HCT116 (cell line): Measurements from ENCODE around the gene DDTL. TPM values are rescaled to one million over a fixed set of nuclear protein-coding genes. Genes with fewer than 3 reads are reported as not detected.
"Not testable (repeated sequence)": the region's sequence is repeated elsewhere in the genome, so short reads cannot be mapped to it uniquely, and the experiment has no call there.

Source experiments
- ATAC-seq: fragments of 200-7000 bp; cut with Tn5 transposase; 2 replicates; pipeline ENCODE4 v1.9.1; 2020; ENCODE audit warnings: mild to moderate bottlenecking, moderate library complexity
- BruUV-seq: library from RNA; stranded (reverse); fragments of 400-500 nt; replicated peaks from 2 replicates; lab custom pipeline; 2021; lab: Mats Ljungman, UMichigan
- CTCF ChIA-PET: fragments of 300-600 bp; sonication (Branson Sonifier 250); formaldehyde crosslinking; loops from one replicate; lab custom pipeline; 2021; ENCODE audit warnings: antibody characterized with exemption; lab: Charles Lee
- POLR2A ChIA-PET: fragments of 300-600, 350-600 bp; sonication (Branson Sonifier 250); formaldehyde crosslinking; loops from one replicate; lab custom pipeline; 2021; ENCODE audit warnings: antibody characterized with exemption; lab: Charles Lee
- RAD21 ChIA-PET, 2 experiments: fragments of 300-600 bp; sonication (Branson Sonifier 250); formaldehyde crosslinking; loops; one replicate each; lab custom pipeline; 2023; ENCODE audit warnings: low total read pairs in 2 of 2; ENCODE audit not compliant: uncharacterized antibody in 2 of 2, unreplicated experiment in 2 of 2, low non-redundant PET in 1 of 2; lab: Charles Lee
- DNase-seq: peaks from one replicate; pipeline ENCODE4 v3.0.0-alpha.2; 2010; ENCODE audit warnings: low read depth, low spot score
- H2AFZ ChIP-seq: fragments of 200-600 bp; shearing (Covaris generic), sonication (generic); 2 replicates; pipeline ENCODE4 v1.6.1; 2017; ENCODE audit warnings: low read depth, mixed run types, mixed read lengths, antibody characterized with exemption, low read length; ENCODE audit not compliant: poor library complexity, severe bottlenecking
- H3K27ac ChIP-seq: 2 replicates; pipeline ENCODE4 v1.5.1; 2012; ENCODE audit warnings: low read depth, low read length
- H3K27me3 ChIP-seq: fragments of 200-600 bp; sonication (generic); 2 replicates; pipeline ENCODE4 v1.6.1; 2016; ENCODE audit warnings: mixed run types, low read length, mixed read lengths; ENCODE audit not compliant: insufficient read depth
- H3K36me3 ChIP-seq, 2 experiments: fragments of 200-500 bp in 1 of 2; fragments of 200-600 bp in 1 of 2; sonication (Bioruptor generic) in 1 of 2; sonication (generic) in 1 of 2; 2 replicates each; pipeline versions ENCODE4 v1.5.1 to v1.6.1; 2014 to 2016; ENCODE audit warnings: low read length in 2 of 2, inconsistent platforms in 1 of 2, mixed read lengths in 1 of 2, mixed run types in 1 of 2; ENCODE audit not compliant: insufficient read depth in 2 of 2, control insufficient read depth in 1 of 2
- H3K4me1 ChIP-seq, 2 experiments: fragments of 200-600 bp in 1 of 2; sonication (generic) in 1 of 2; 2 replicates each; pipeline versions ENCODE4 v1.5.1 to v1.6.1; 2012 to 2017; ENCODE audit warnings: low read length in 2 of 2, inconsistent platforms in 1 of 2, mild to moderate bottlenecking in 1 of 2, mixed read lengths in 1 of 2, mixed run types in 1 of 2, moderate library complexity in 1 of 2; ENCODE audit not compliant: insufficient read depth in 2 of 2, control insufficient read depth in 1 of 2
- H3K4me2 ChIP-seq: fragments of 200-600 bp; sonication (generic); 2 replicates; pipeline ENCODE4 v1.6.1; 2017; ENCODE audit warnings: mixed run types, low read length, mixed read lengths
- H3K4me3 ChIP-seq, 2 experiments: fragments of 200-600 bp in 1 of 2; sonication (generic) in 1 of 2; replicated peaks in 1 of 2; 2 replicates each; pipeline ENCODE4 v1.5.1; 2011 to 2016; ENCODE audit warnings: low read length in 2 of 2, control low read depth in 1 of 2, low read depth in 1 of 2, mild to moderate bottlenecking in 1 of 2, mixed read lengths in 1 of 2, mixed run types in 1 of 2
- H3K79me2 ChIP-seq: fragments of 200-600 bp; sonication (generic); 2 replicates; pipeline ENCODE4 v1.6.1; 2017; ENCODE audit warnings: mild to moderate bottlenecking, mixed run types, low read length, moderate library complexity, mixed read lengths; ENCODE audit not compliant: insufficient read depth
- H3K9ac ChIP-seq: fragments of 200-600 bp; sonication (generic); 2 replicates; pipeline ENCODE4 v1.6.1; 2016; ENCODE audit warnings: low read length, mixed read lengths
- H3K9me2 ChIP-seq: fragments of 200-600 bp; sonication (generic), shearing (Covaris generic); 2 replicates; pipeline ENCODE4 v1.6.1; 2017; ENCODE audit warnings: mixed run types, mild to moderate bottlenecking, moderate library complexity; ENCODE audit not compliant: insufficient read depth
- H3K9me3 ChIP-seq, 2 experiments: fragments of 200-500 bp in 1 of 2; fragments of 200-600 bp in 1 of 2; sonication (Bioruptor generic) in 1 of 2; sonication (generic) in 1 of 2; 2 replicates each; pipeline ENCODE4 v1.6.1; 2014 to 2017; ENCODE audit warnings: low read length in 2 of 2, mixed read lengths in 2 of 2, inconsistent platforms in 1 of 2, low read depth in 1 of 2, mild to moderate bottlenecking in 1 of 2, mixed run types in 1 of 2, moderate library complexity in 1 of 2; ENCODE audit not compliant: control insufficient read depth in 1 of 2, insufficient read depth in 1 of 2
- H4K20me1 ChIP-seq: fragments of 200-600 bp; sonication (generic), shearing (Covaris generic); 2 replicates; pipeline ENCODE4 v1.6.1; 2017; ENCODE audit warnings: mixed run types, mild to moderate bottlenecking, moderate library complexity; ENCODE audit not compliant: insufficient read depth
- CEBPB ChIP-seq: IDR thresholded peaks from 2 replicates; pipeline ENCODE4 v1.6.1; 2012; ENCODE audit warnings: low read depth
- ELF1 ChIP-seq: IDR thresholded peaks from 2 replicates; pipeline ENCODE4 v1.6.1; 2012; ENCODE audit warnings: low read depth, borderline replicate concordance
- POLR2A ChIP-seq: IDR thresholded peaks from 2 replicates; pipeline ENCODE4 v1.7.0; 2011; ENCODE audit warnings: borderline replicate concordance; ENCODE audit not compliant: insufficient read depth, insufficient read length; ENCODE audit errors: extremely low read depth
- POLR2AphosphoS5 ChIP-seq: IDR thresholded peaks from 2 replicates; pipeline ENCODE4 v1.6.1; 2011; ENCODE audit warnings: mild to moderate bottlenecking, low read depth, low read length, moderate library complexity
- SP1 ChIP-seq: IDR thresholded peaks from 2 replicates; pipeline ENCODE4 v1.6.1; 2012; ENCODE audit warnings: low read depth
- TCF7L2 ChIP-seq: IDR thresholded peaks from 2 replicates; pipeline ENCODE4 v1.7.0; 2011; ENCODE audit warnings: borderline replicate concordance, inconsistent platforms; ENCODE audit not compliant: insufficient read depth, insufficient read length; ENCODE audit errors: extremely low read depth
- intact Hi-C: fragments of 100-400 bp; cut with micrococcal nuclease; formaldehyde crosslinking; loops from 2 replicates; pipeline ENCODE4 v1.10.0; 2022
- total RNA-seq: library from RNA; stranded (reverse); gene quantifications from one replicate; pipeline ENCODE4 v1.2.1, GENCODE V29; 2021; ENCODE audit not compliant: unreplicated experiment
- TF ChIP-seq, protein P1 (sequence below): IDR thresholded peaks from 2 replicates; pipeline ENCODE4 v1.6.1; 2012

The DDTL gene
- total RNA-seq, 1 experiment from 2014 or later, result 3.4 TPM

DNA sequence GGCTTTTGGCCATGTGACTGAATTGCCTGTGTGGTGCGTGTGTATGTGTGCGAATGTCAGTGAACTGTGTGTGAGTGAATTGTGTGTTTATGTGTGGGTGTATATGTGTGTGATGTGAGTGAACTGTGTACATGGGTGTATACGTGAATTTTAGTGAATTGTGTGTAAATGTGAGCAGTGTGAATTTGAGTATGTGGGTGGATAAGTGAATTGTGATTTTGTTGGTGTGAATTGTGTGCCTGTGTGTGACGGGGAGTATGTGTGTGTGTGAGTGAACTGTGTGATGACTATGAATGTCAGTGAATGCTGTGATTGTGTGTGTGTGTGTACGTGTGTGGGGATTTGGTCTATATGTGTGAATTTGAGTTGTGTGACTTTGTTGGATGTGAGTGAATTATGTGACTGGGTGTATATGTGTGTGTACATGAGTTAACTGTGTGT is 3.5 kb downstream of the DDTL start:
- POLR2A ChIA-PET, result no interaction called here
- Histone ChIP-seq H3K4me1 (peaks cover 0 to 3% of the 10 kb centered on the region in 2 experiments; a peak in 1 of 4 replicates), H3K9ac (no peak overlapping the region), H3K9me2 (no peaks in the 10 kb centered on the region), H3K4me3 (no peak overlapping the region), H2AFZ (no peak overlapping the region), H4K20me1 (no peaks in the 10 kb centered on the region), H3K79me2 (peaks cover 32% of the 10 kb centered on the region), H3K4me2 (no peak overlapping the region), H3K9me3 (no peaks in the 10 kb centered on the region), H3K36me3 (peaks cover 14 to 17% of the 10 kb centered on the region in 2 experiments; a peak in 3 of 4 replicates), H3K27ac (no peak overlapping the region; the same call in 1 of the 2 replicates), H3K27me3 (no peaks in the 10 kb centered on the region)
- intact Hi-C loops, result no loop called here
- TF ChIP-seq SP1 (no peak), POLR2A (peak; percentile 7)
- no peak for DNase-seq
- RAD21 ChIA-PET, result no interaction called here
- ATAC-seq, result no peak
- CTCF ChIA-PET, result no interaction called here
- BruUV-seq, result no TSS peak

DNA sequence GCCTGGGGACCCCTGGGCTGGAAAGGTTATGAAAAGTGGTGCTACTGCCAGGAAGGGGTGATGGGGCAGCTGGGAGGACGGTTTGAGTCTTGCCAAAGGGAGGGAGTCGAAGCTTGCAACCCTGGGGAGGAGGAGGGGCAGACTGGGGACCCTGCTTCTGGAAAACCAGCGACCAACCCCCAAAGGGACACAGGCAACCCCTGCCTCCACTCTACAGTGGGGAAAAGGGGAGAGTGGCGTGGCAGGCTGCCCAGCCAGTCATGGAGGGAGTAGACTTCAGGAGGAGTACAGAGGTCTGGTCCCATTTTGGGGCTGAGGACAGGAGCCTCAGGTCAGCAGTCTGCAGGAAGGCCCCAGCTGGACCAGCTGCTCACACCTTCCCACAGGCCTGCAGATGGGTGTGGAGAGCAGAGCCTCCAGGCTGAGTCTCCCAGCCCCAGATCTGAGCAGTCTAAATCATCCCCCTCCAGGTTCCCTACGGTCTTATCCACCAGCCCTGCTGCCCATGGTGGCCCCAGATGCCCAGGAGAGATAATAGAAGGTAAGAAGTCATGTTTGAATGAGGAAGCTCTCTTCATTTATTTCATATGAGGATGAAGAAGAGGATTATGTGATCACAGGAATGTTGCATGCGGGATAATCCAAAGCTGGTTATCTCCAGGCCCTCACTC is 4.3 kb downstream of the DDTL start:
- ATAC-seq (no peak), DNase-seq (no peak)
- TF ChIP-seq TCF7L2 (no peak), CEBPB (no peak), POLR2AphosphoS5 (0 out of 2 replicates have a peak, but pooled peaks have one; percentile 12), ELF1 (no peak)
- TF ChIP-seq, protein P1, sequence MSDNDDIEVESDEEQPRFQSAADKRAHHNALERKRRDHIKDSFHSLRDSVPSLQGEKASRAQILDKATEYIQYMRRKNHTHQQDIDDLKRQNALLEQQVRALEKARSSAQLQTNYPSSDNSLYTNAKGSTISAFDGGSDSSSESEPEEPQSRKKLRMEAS, result no peak
- Histone ChIP-seq H3K36me3 (peaks cover 14 to 17% of the 10 kb centered on the region in 2 experiments; a peak in 3 of 4 replicates), H3K4me2 (peak overlapping the region; percentile 7; the same call in 1 of the 2 replicates), H3K79me2 (peaks cover 32% of the 10 kb centered on the region), H3K4me3 (0 out of 4 replicates have a peak overlapping the region, but pooled peaks of 1 of the 2 experiments have one; percentile 5), H3K9me2 (no peaks in the 10 kb centered on the region), H3K27me3 (no peaks in the 10 kb centered on the region), H3K27ac (peak overlapping the region; percentile 15), H3K9me3 (no peaks in the 10 kb centered on the region), H4K20me1 (no peaks in the 10 kb centered on the region), H2AFZ (no peak overlapping the region), H3K4me1 (peaks cover 0 to 3% of the 10 kb centered on the region in 2 experiments; a peak in 1 of 4 replicates), H3K9ac (peak overlapping the region; percentile 19; the same call in 1 of the 2 replicates)
- CTCF ChIA-PET, result interaction anchor here (1.0 kb wide), 1 partner anchor 77 kb away, joined by 4 read pairs; the partner anchor contains the start of gene MIF
- RAD21 ChIA-PET, result no interaction called here
- intact Hi-C loops, result no loop called here
- POLR2A ChIA-PET, result no interaction called here
- no TSS peak for BruUV-seq

DNA sequence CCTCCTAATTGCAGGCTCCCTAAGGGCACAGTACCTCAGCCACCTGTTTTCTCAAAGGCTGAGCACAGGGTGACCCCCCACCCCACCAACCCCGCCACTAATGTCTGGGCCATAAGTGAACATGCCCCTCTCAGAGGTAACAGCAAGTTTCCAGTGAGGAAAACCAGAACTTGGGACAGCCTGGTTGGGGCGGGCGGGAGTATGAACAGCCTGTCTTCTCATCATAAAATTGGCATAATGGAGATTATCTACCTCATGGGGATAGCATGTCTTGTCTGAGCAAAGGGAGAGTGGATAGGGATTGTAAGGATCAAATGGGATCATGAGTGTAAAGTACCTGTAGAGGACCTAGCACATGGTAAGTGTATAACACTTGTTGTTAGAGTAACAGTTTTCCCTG is 5.2 kb downstream of the DDTL start:
- Histone ChIP-seq H3K9ac (0 out of 2 replicates have a peak overlapping the region, but pooled peaks have one; percentile 19), H3K79me2 (peaks cover 32% of the 10 kb centered on the region), H3K36me3 (peaks cover 14 to 17% of the 10 kb centered on the region in 2 experiments; a peak in 3 of 4 replicates), H3K27ac (peak overlapping the region; percentile 15; the same call in 1 of the 2 replicates)
- CTCF ChIA-PET, result interaction anchor here (1.0 kb wide), 1 partner anchor 78 kb away, joined by 4 read pairs; the partner anchor contains the start of gene MIF
- H3K9me3 ChIP-seq, H3K4me3 ChIP-seq, BruUV-seq, H2AFZ ChIP-seq, ATAC-seq, H4K20me1 ChIP-seq, RAD21 ChIA-PET, H3K4me2 ChIP-seq, POLR2A ChIA-PET, intact Hi-C loops, H3K9me2 ChIP-seq, H3K4me1 ChIP-seq, H3K27me3 ChIP-seq, DNase-seq: not testable (repeated sequence)
